NCI-H2081 treated with DMSO at 0.1 percent for 48 hours (cell line): ENCODE data around the gene TRIM67.
"Not testable (repeated sequence)": the region's sequence is repeated elsewhere in the genome, so short reads cannot be mapped to it uniquely, and the experiment has no call there.

Experiments
- DNase-seq: peaks from one replicate; lab custom pipeline; 2025; lab: John Stamatoyannopoulos, UW

TRIM67 gene

DNA sequence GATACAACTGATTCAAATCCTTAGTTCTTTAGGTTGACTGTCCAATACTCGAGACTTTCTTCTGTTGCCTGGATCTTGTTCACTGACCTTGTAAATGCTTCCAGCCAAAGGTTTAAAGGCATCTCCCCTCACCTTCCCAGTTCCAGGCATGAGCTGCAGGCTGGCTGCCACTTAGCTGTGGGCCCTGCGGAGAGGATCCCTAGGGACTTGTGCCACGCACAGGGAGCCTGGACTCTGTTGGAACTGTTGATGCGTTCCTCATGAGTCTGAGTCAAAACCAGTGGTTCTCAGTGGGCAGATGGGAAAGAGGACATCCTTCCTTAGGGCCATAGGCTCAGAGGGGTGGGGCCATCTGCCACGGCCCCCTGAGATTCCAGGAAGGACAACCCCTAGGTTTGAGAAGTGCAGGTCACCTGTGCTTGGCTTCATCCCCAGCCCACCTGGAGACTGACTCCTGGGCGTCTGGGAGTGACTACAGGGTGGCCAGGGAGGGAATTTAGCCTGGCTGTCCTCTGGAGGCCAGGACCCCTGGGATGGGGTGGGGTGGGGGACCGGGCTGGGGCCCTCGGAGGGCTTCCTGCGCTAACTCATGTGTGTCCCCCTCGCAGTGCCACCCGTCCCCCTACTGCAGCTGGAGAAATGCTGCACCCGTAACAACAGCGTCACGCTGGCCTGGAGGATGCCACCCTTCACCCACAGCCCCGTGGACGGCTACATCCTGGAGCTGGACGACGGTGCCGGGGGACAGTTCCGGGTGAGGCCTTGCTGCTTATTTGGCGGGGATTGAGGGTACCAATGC lies 41.6 kb downstream of the TRIM67 start:
- no peak for DNase-seq

GRCh38 chr1:231206856-231207255 lies 45.0 kb downstream of the TRIM67 start:
- DNase-seq, result no peak

DNA sequence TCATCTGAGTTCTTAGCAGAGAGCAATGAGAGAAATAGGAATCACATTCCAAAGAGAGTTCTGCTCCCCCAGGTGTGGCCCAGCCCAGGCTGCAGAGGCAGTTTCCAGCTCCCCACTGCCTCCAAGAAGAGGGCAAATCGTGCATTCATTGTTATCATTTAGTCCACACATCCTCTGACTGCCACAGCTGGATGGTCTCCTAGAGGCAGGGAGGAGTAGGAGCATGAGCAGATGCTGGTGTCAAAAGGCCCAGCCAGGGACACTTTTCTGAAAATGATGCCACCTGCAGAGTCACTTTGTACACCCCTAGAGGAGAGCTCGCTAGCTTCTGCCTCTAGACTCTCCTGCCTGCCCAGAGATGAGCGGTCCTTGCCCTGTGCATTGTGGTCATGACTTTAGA lies 45.6 kb downstream of the TRIM67 start:
- no peak for DNase-seq

GRCh38 chr1:231208980-231209379 lies 47.1 kb downstream of the TRIM67 start:
- no peak for DNase-seq

DNA sequence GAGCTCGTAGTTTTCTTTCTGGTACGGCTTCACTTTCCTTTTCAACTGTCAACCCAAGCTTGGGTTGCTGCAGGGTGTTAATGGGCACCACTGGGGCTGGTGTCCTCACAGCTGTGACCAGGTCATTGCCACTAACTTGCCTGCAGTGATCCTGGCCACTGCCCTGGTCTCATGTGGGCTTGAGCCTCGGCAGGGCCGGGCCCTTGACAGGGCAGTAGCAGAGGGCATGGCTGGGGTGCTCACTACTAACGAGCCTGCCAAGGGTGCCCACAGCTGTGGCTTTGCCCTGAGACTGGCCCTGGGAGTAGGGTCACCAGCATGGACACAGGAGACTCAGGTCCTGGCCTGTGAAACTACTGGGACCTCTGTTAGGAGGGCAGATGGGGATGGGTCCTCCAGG lies 47.7 kb downstream of the TRIM67 start:
- no peak for DNase-seq

- no peak for DNase-seq
These were observed 48.3 kb downstream of the TRIM67 start for GRCh38 chr1:231210126-231210525.

- DNase-seq, result peak; percentile 80
These were observed 49.4 kb downstream of the TRIM67 start for GRCh38 chr1:231211005-231211857.

- not testable (repeated sequence) for DNase-seq
These were observed 50.4 kb downstream of the TRIM67 start for GRCh38 chr1:231212301-231212700.

- no peak for DNase-seq
These were observed 52.1 kb downstream of the TRIM67 start for GRCh38 chr1:231213831-231214573.

- DNase-seq, result no peak
These were observed 53.2 kb downstream of the TRIM67 start for GRCh38 chr1:231214918-231215680.

GRCh38 chr1:231215681-231216385 lies 54.0 kb downstream of the TRIM67 start:
- DNase-seq, result no peak

GRCh38 chr1:231216498-231216897 lies 54.6 kb downstream of the TRIM67 start:
- no peak for DNase-seq

DNA sequence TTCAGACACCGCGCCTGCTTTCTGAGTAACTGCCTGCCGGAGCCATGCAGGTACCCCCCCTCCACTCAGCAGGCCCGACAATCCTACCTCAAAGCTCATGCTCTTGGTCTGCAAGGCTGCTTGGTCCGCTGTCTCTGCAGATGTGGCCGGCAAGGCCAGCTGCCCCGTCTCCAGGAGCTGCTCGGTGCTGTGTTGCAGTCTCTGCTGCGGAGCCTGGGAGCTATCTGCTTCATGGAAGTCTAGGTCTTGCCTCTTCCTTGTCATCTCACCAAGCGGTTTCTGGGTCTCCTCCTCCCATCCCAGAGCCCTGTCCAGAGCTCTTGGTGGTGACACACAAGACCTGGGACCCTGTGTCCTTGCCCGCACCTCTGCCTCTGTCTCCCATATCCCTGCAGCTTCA lies 55.2 kb downstream of the TRIM67 start:
- no peak for DNase-seq

DNA sequence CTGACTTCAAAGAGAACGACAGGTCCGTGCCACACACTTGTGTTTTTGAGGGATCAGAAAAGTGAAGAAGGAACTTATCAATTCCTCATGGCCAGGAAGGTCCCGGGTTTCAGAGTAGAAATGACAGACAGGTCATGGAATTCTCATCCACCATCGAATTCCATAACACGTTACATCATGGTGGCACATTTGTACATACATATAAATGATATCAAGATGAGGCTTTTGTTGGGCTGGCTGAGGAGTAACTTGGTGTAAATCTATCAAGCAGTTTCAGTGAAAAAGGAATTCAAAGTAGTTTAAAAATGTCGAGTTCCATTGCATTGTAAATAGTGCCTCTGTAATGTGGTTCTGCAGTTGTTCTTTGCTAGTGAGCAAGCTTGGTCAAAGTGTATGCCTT lies 56.2 kb downstream of the TRIM67 start:
- no peak for DNase-seq

DNA sequence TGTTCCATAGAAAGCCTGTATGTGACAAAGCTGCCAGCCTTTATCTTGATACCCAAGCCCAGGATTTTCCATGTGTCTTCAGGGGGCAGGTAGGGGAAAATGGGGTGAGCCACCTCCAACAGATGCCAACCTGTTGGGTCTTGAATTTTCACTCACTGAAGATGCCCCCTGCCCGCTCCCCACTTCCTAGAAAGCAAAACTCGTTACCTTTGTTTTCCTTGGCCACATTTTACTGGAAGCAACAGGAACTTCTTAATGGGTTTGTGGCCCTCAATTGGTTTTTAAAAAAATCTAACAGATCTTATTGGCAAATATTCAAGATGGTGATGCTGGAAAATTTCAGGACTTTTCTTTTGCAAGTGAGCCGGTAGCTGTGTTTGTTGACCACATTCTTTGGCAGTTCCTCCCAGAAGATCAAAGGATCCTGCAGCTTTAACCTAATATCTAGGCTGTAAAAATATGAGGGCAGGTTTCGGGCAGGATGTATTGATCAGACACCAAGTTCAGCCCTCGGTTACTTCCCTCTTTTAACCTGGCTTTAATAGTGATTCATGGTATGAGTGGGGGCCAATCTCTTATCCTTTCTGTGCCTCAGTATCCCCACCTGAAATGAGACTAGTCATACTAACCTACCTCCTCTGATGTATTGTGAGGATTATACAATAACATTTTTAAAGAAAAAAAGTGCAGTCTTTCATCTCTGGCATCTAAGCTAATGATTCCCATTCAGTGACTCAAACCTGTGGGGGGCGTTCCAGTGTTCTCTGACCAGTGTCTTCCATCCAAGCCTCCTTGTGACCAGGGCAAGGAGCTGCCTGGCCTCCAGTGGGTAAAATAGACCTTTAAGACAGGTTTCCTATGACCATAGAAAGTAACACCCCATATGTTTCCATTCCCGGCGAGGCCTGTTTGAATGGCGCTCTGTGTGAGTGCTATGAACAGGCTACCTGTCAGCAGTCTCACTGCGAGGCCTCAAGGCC lies 57.9 kb downstream of the TRIM67 start:
- no peak for DNase-seq

DNA sequence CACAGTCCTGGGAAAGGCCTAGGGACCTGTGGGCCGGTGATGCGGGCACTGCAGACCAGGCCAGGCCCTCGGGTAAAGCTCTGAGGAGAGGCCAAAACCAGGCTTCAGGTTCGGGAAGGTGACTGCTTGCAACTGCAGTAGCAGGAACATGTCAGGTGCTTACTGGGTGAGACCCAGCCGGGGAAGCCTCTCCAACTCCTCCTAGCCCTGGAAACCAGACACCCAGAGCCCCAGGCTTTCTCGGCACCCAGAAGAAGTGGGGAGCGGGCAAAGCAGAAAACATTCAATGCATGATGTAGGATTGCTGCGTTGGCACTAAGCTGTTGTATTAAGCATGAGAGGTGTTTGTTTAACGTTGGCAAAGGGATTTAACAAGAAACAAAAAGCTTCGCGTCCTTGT lies 58.9 kb downstream of the TRIM67 start:
- DNase-seq, result no peak

GRCh38 chr1:231226156-231226555 lies 64.3 kb downstream of the TRIM67 start:
- no peak for DNase-seq

- DNase-seq, result no peak
These were observed 69.7 kb downstream of the TRIM67 start for GRCh38 chr1:231231511-231231910.

DNA sequence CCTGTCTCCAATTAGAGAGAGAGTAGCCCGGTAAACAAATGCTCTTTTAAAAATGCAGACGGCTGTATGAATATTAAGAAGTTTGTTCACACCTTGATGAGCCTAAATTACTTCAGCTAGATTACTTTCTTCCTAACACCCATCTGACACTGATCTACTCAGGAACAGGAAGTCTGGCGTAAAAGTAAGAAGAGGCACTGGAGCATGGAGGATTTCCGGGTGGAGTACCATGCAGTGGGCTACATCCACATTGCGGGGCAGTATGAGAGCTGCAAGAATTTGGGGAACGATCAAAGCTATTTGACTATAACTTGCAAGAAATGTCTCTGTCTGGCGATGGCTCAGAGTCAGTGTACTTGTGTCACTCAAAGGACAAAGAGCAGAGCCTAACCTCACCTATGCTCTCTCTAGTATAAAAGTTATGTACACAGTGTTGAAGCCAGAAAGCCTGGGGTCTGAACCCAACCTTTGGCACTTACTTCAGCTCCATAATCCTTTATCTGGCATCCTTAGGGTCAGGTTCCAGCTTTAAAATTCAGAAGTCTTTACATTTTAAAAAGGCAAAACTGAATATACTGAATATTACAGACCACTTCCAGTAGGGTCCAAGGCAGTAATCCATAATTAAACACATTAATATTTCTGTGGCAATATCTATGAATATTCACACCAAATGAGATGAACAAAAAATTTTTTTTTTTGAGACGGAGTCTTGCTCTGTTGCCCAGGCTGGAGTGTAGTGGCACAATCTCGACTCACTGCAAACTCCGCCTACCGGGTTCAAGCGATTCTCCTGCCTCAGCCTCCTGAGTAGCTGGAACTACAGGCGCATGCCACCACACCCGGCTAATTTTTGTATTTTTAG lies 71.2 kb downstream of the TRIM67 start:
- no peak for DNase-seq
